H1 (cell line): ENCODE data around the gene JAG2. TPM values are rescaled to one million over a fixed set of nuclear protein-coding genes. Genes with fewer than 3 reads are reported as not detected.

Experiments
- ATF2 ChIP-seq: IDR thresholded peaks from 2 replicates; pipeline ENCODE4 v1.6.1; 2012; ENCODE audit warnings: low read length, inconsistent platforms
- CBX5 ChIP-seq: fragments of 300-800, 300-1000 bp; sonication (generic); IDR thresholded peaks from 2 replicates; pipeline ENCODE4 v1.7.1; 2016; ENCODE audit warnings: antibody characterized with exemption, low read length, low read depth
- CEBPB ChIP-seq: IDR thresholded peaks from 2 replicates; pipeline ENCODE4 v1.6.1; 2012; ENCODE audit warnings: low read depth, low read length
- CHD2 ChIP-seq: IDR thresholded peaks from 2 replicates; pipeline ENCODE4 v1.6.1; 2012; ENCODE audit warnings: low read length, improper control_type of control experiment
- CREB1 ChIP-seq: IDR thresholded peaks from 2 replicates; pipeline ENCODE4 v1.6.1; 2012; ENCODE audit warnings: inconsistent platforms
- EP300 ChIP-seq, 2 experiments: IDR thresholded peaks; 1 replicate in 1 of 2; 2 replicates in 1 of 2; pipeline ENCODE4 v1.6.1; 2011 to 2012; ENCODE audit warnings: low read depth in 2 of 2, low read length in 2 of 2, mild to moderate bottlenecking in 2 of 2, borderline replicate concordance in 1 of 2, inconsistent platforms in 1 of 2, moderate library complexity in 1 of 2
- HDAC2 ChIP-seq, 2 experiments: fragments of 300-600 bp in 1 of 2; sonication (generic) in 1 of 2; IDR thresholded peaks; 2 replicates each; pipeline ENCODE4 v1.6.1; 2011 to 2012; ENCODE audit warnings: low read depth in 2 of 2, low read length in 2 of 2, mild to moderate bottlenecking in 2 of 2, moderate library complexity in 2 of 2, borderline replicate concordance in 1 of 2, inconsistent platforms in 1 of 2
- POLR2A ChIP-seq, 2 experiments: IDR thresholded peaks; 1 replicate in 1 of 2; 2 replicates in 1 of 2; pipeline ENCODE4 v1.6.1; 2011; ENCODE audit warnings: low read depth in 2 of 2, low read length in 2 of 2, mild to moderate bottlenecking in 2 of 2; ENCODE audit errors: control extremely low read depth in 1 of 2
- RXRA ChIP-seq: IDR thresholded peaks from 2 replicates; pipeline ENCODE4 v1.6.1; 2011; ENCODE audit warnings: low read depth, mild to moderate bottlenecking, low read length, moderate library complexity; ENCODE audit not compliant: insufficient read depth
- TCF12 ChIP-seq: IDR thresholded peaks from 2 replicates; pipeline ENCODE4 v1.6.1; 2011; ENCODE audit warnings: low read depth, mild to moderate bottlenecking, low read length
- polyA plus RNA-seq, 7 experiments: library from polyadenylated mRNA; depleted of rRNA in 3 of 7; stranded (reverse) in 5 of 7; unstranded in 2 of 7; fragments of >200 nt in 5 of 7; fragments of 200-250 nt in 2 of 7; gene quantifications; 1 replicate in 5 of 7; 2 replicates in 1 of 7; 4 replicates in 1 of 7; pipeline versions ENCODE4 v1.2.1 to v1.2.3, GENCODE V29; 2011 to 2013; ENCODE audit warnings: missing spikeins in 2 of 7, mixed read lengths in 2 of 7
- total RNA-seq: library from RNA; stranded (reverse); fragmentation: NEBNext Ultra II Directional; extraction: Animal tissue kit (Norgen Biotek cat#: 25700); gene quantifications from 2 replicates; pipeline ENCODE4 v1.2.1, GENCODE V29; 2021
- TF ChIP-seq, protein P1 (sequence below): fragments of 300-600 bp; sonication (generic); IDR thresholded peaks from 2 replicates; pipeline ENCODE4 v1.7.1; 2012; ENCODE audit warnings: low read length, moderate library complexity, mild to moderate bottlenecking, inconsistent platforms; ENCODE audit not compliant: insufficient replicate concordance

JAG2 gene
- total and polyA plus RNA-seq, 2 of the 8 experiments (the other 6 are each of a cell fraction or from before 2014, with no cell fraction given) = 2.8 to 6.2 TPM

DNA sequence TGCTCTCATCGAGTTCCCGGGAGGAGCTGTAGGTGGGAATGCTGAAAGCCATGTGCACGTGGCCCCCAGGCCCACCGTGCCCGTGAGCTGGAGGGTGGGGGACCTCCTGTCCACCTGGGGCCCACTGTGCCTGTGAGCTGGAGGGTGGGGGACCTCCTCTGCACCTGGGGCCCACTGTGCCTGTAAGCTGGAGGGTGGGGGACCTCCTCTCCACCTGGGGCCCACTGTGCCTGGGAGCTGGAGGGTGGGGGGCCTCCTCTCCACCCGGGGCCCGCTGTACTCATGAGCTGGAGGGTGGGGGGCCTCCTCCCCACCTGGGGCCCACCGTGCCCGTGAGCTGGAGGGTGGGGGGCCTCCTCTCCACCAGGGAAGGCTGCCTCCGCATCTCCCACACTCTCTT, 26.5 kb upstream of the JAG2 start (continued):
- TF ChIP-seq, protein P1, sequence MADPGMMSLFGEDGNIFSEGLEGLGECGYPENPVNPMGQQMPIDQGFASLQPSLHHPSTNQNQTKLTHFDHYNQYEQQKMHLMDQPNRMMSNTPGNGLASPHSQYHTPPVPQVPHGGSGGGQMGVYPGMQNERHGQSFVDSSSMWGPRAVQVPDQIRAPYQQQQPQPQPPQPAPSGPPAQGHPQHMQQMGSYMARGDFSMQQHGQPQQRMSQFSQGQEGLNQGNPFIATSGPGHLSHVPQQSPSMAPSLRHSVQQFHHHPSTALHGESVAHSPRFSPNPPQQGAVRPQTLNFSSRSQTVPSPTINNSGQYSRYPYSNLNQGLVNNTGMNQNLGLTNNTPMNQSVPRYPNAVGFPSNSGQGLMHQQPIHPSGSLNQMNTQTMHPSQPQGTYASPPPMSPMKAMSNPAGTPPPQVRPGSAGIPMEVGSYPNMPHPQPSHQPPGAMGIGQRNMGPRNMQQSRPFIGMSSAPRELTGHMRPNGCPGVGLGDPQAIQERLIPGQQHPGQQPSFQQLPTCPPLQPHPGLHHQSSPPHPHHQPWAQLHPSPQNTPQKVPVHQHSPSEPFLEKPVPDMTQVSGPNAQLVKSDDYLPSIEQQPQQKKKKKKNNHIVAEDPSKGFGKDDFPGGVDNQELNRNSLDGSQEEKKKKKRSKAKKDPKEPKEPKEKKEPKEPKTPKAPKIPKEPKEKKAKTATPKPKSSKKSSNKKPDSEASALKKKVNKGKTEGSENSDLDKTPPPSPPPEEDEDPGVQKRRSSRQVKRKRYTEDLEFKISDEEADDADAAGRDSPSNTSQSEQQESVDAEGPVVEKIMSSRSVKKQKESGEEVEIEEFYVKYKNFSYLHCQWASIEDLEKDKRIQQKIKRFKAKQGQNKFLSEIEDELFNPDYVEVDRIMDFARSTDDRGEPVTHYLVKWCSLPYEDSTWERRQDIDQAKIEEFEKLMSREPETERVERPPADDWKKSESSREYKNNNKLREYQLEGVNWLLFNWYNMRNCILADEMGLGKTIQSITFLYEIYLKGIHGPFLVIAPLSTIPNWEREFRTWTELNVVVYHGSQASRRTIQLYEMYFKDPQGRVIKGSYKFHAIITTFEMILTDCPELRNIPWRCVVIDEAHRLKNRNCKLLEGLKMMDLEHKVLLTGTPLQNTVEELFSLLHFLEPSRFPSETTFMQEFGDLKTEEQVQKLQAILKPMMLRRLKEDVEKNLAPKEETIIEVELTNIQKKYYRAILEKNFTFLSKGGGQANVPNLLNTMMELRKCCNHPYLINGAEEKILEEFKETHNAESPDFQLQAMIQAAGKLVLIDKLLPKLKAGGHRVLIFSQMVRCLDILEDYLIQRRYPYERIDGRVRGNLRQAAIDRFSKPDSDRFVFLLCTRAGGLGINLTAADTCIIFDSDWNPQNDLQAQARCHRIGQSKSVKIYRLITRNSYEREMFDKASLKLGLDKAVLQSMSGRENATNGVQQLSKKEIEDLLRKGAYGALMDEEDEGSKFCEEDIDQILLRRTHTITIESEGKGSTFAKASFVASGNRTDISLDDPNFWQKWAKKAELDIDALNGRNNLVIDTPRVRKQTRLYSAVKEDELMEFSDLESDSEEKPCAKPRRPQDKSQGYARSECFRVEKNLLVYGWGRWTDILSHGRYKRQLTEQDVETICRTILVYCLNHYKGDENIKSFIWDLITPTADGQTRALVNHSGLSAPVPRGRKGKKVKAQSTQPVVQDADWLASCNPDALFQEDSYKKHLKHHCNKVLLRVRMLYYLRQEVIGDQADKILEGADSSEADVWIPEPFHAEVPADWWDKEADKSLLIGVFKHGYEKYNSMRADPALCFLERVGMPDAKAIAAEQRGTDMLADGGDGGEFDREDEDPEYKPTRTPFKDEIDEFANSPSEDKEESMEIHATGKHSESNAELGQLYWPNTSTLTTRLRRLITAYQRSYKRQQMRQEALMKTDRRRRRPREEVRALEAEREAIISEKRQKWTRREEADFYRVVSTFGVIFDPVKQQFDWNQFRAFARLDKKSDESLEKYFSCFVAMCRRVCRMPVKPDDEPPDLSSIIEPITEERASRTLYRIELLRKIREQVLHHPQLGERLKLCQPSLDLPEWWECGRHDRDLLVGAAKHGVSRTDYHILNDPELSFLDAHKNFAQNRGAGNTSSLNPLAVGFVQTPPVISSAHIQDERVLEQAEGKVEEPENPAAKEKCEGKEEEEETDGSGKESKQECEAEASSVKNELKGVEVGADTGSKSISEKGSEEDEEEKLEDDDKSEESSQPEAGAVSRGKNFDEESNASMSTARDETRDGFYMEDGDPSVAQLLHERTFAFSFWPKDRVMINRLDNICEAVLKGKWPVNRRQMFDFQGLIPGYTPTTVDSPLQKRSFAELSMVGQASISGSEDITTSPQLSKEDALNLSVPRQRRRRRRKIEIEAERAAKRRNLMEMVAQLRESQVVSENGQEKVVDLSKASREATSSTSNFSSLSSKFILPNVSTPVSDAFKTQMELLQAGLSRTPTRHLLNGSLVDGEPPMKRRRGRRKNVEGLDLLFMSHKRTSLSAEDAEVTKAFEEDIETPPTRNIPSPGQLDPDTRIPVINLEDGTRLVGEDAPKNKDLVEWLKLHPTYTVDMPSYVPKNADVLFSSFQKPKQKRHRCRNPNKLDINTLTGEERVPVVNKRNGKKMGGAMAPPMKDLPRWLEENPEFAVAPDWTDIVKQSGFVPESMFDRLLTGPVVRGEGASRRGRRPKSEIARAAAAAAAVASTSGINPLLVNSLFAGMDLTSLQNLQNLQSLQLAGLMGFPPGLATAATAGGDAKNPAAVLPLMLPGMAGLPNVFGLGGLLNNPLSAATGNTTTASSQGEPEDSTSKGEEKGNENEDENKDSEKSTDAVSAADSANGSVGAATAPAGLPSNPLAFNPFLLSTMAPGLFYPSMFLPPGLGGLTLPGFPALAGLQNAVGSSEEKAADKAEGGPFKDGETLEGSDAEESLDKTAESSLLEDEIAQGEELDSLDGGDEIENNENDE = no peak
- TF ChIP-seq CEBPB = no peak
- TF ChIP-seq POLR2A (IDR thresholded peaks at IDR 0.05; ENCODE audit: control extremely low read depth in 1 of 2, low read depth in 2 of 2, low read length in 2 of 2) = no peak
- TF ChIP-seq EP300 (IDR thresholded peaks at IDR 0.05; ENCODE audit: borderline replicate concordance in 1 of 2, low read depth in 2 of 2, low read length in 2 of 2) = no peak
- TF ChIP-seq CHD2 = no peak
- no peak for TF ChIP-seq CREB1
- no peak for TF ChIP-seq CBX5
- no peak for TF ChIP-seq RXRA
- no peak for TF ChIP-seq HDAC2 (IDR thresholded peaks at IDR 0.05; ENCODE audit: borderline replicate concordance in 1 of 2, low read depth in 2 of 2, low read length in 2 of 2)
- TF ChIP-seq ATF2 = no peak
- TF ChIP-seq TCF12 = no peak
